Measurements from ENCODE around the gene SCG5. TPM values are rescaled to one million over a fixed set of nuclear protein-coding genes. Genes with fewer than 3 reads are reported as not detected.

Gene SCG5
- total RNA-seq, 1 experiment from 2014 or later = 23.9 TPM

DNA sequence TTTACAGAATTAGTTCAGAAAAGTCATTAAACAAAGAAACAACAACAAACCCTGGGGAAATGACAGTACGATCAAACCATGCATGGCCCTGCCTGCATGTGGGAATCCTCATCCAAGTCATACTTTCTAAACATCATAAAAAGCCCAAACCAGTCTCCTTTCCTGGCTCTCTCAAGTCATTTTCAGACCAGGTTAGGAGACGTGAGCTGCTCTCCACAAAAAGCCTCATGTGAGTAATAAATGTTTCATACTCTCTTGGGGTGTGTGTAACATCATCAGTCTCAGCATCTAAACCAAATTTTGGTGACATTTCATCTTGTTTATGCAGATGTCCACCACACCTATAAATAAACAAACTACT is 95.2 kb downstream of the SCG5 start:
- Histone ChIP-seq H2BK12ac (ENCODE audit: insufficient read length, low read depth, low read length) (no peak overlapping the region), H4K8ac (replicated peaks; ENCODE audit: insufficient read length, low read depth, low read length) (no peak overlapping the region), H3K79me2 (ENCODE audit: insufficient read depth, low read length) (no peaks in the 10 kb centered on the region), H3K27ac (ENCODE audit: insufficient read length, low read depth, low read length) (no peak overlapping the region), H3K23me2 (ENCODE audit: insufficient read length, low read depth, low read length, poor library complexity, severe bottlenecking) (no peaks in the 10 kb centered on the region), H3K4me1 (ENCODE audit: insufficient read depth, low read length) (no peaks in the 10 kb centered on the region), H3K18ac (ENCODE audit: insufficient read length, low read depth, low read length) (no peak overlapping the region), H3K14ac (ENCODE audit: insufficient read depth, low read length) (no peak overlapping the region), H4K5ac (ENCODE audit: insufficient read length, low read depth, low read length) (no peak overlapping the region), H3K56ac (ENCODE audit: insufficient read length, low read depth, low read length) (no peak overlapping the region), H2AFZ (ENCODE audit: low read length) (no peak overlapping the region), H3K23ac (ENCODE audit: insufficient read length, low read depth, low read length) (no peak overlapping the region), H2BK15ac (ENCODE audit: low read depth, low read length) (no peak overlapping the region), H2BK5ac (ENCODE audit: insufficient read length, low read length) (no peak overlapping the region), H3K4ac (ENCODE audit: low read depth, low read length) (no peak overlapping the region), H3K9me3 (ENCODE audit: control insufficient read depth, low read depth, low read length) (no peaks in the 10 kb centered on the region), H3K4me2 (ENCODE audit: insufficient read depth, insufficient read length, low read length) (no peak overlapping the region), H3K27me3 (ENCODE audit: insufficient read depth, low read length) (no peaks in the 10 kb centered on the region), H4K91ac (ENCODE audit: insufficient read length, low read depth, low read length) (no peak overlapping the region), H3K79me1 (ENCODE audit: insufficient read depth, low read depth, low read length, poor library complexity, severe bottlenecking) (no peaks in the 10 kb centered on the region), H4K20me1 (ENCODE audit: control insufficient read depth, insufficient read depth, insufficient read length) (no peaks in the 10 kb centered on the region), H2AK5ac (ENCODE audit: insufficient read length, low read length) (no peak overlapping the region), H2BK120ac (ENCODE audit: low read depth, low read length, poor library complexity, severe bottlenecking) (no peak overlapping the region), H3T11ph (ENCODE audit: low read length) (no peak overlapping the region), H2BK20ac (ENCODE audit: low read depth, low read length, poor library complexity, severe bottlenecking) (no peak overlapping the region), H3K9ac (ENCODE audit: extremely low read depth, insufficient read length, low read length) (no peak overlapping the region)
- DNase-seq = no peak
- H3K4me3 Mint-ChIP-seq = no peak overlapping the region
- peaks cover 5 to 8% of the 10 kb centered on the region in 2 experiments for H3K4me1 Mint-ChIP-seq
- TF ChIP-seq, protein P1, sequence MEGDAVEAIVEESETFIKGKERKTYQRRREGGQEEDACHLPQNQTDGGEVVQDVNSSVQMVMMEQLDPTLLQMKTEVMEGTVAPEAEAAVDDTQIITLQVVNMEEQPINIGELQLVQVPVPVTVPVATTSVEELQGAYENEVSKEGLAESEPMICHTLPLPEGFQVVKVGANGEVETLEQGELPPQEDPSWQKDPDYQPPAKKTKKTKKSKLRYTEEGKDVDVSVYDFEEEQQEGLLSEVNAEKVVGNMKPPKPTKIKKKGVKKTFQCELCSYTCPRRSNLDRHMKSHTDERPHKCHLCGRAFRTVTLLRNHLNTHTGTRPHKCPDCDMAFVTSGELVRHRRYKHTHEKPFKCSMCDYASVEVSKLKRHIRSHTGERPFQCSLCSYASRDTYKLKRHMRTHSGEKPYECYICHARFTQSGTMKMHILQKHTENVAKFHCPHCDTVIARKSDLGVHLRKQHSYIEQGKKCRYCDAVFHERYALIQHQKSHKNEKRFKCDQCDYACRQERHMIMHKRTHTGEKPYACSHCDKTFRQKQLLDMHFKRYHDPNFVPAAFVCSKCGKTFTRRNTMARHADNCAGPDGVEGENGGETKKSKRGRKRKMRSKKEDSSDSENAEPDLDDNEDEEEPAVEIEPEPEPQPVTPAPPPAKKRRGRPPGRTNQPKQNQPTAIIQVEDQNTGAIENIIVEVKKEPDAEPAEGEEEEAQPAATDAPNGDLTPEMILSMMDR (conservative IDR thresholded peaks at IDR 0.05) = no peak
- peaks cover 4% of the 10 kb centered on the region for H3K27me3 Mint-ChIP-seq (ENCODE audit: low read depth)
- H3K27ac Mint-ChIP-seq = no peak overlapping the region; a peak in 1 of 7 replicates
- no CpG with 5 or more reads among the region's 2 CpGs for WGBS (ENCODE audit: extremely low coverage, insufficient read length, low lambda C conversion rate)
- H3K9me3 Mint-ChIP-seq = peaks cover 3 to 7% of the 10 kb centered on the region in 2 experiments; a peak in 4 of 5 replicates
- 0 out of 7 replicates have a peak, but pooled peaks cover 0 to 4% (median 0%) of the 10 kb centered on the region in 3 experiments for H3K36me3 Mint-ChIP-seq (ENCODE audit: insufficient read depth in 1 of 3, low read depth in 3 of 3)

All from H9 (cell line).